ENCODE results near the gene KIT.

KIT gene

GRCh38 chr4:54661686-54662085 lies 3.9 kb downstream of the KIT start:
- TF ChIP-seq POLR2AphosphoS5 (IDR thresholded peaks at IDR 0.05; ENCODE audit: low read depth, low read length) (no peak), POLR2A (IDR thresholded peaks at IDR 0.05; ENCODE audit: low read depth, low read length) (no peak), TAF1 (IDR thresholded peaks at IDR 0.05; ENCODE audit: borderline replicate concordance, low read depth, low read length) (no peak)
- no peak for FAIRE-seq
- DNase-seq (ENCODE audit: insufficient read length) = no peak

GRCh38 chr4:54662123-54662522 lies 4.4 kb downstream of the KIT start:
- FAIRE-seq (no peak), DNase-seq (ENCODE audit: insufficient read length) (no peak)
- TF ChIP-seq POLR2AphosphoS5 (IDR thresholded peaks at IDR 0.05; ENCODE audit: low read depth, low read length) (no peak), TAF1 (IDR thresholded peaks at IDR 0.05; ENCODE audit: borderline replicate concordance, low read depth, low read length) (no peak), POLR2A (IDR thresholded peaks at IDR 0.05; ENCODE audit: low read depth, low read length) (no peak)

- FAIRE-seq = no peak
- TF ChIP-seq POLR2AphosphoS5 (IDR thresholded peaks at IDR 0.05; ENCODE audit: low read depth, low read length) (no peak), TAF1 (IDR thresholded peaks at IDR 0.05; ENCODE audit: borderline replicate concordance, low read depth, low read length) (no peak), POLR2A (IDR thresholded peaks at IDR 0.05; ENCODE audit: low read depth, low read length) (no peak)
- no peak for DNase-seq (ENCODE audit: insufficient read length)
Measured at GRCh38 chr4:54662901-54663585, 5.3 kb downstream of the KIT start.

- DNase-seq (ENCODE audit: insufficient read length) = no peak
- no peak for FAIRE-seq
- TF ChIP-seq POLR2AphosphoS5 (IDR thresholded peaks at IDR 0.05; ENCODE audit: low read depth, low read length) (no peak), TAF1 (IDR thresholded peaks at IDR 0.05; ENCODE audit: borderline replicate concordance, low read depth, low read length) (no peak), POLR2A (IDR thresholded peaks at IDR 0.05; ENCODE audit: low read depth, low read length) (no peak)
Measured at GRCh38 chr4:54664400-54664799, 6.6 kb downstream of the KIT start.

- DNase-seq (ENCODE audit: insufficient read length) = no peak
- TF ChIP-seq TAF1 (IDR thresholded peaks at IDR 0.05; ENCODE audit: borderline replicate concordance, low read depth, low read length) (no peak), POLR2AphosphoS5 (IDR thresholded peaks at IDR 0.05; ENCODE audit: low read depth, low read length) (no peak), POLR2A (IDR thresholded peaks at IDR 0.05; ENCODE audit: low read depth, low read length) (no peak)
- no peak for FAIRE-seq
Measured at GRCh38 chr4:54668014-54668611, 10.4 kb downstream of the KIT start.

GRCh38 chr4:54669831-54670230 lies 12.1 kb downstream of the KIT start:
- no peak for DNase-seq (ENCODE audit: insufficient read length)
- TF ChIP-seq TAF1 (IDR thresholded peaks at IDR 0.05; ENCODE audit: borderline replicate concordance, low read depth, low read length) (no peak), POLR2A (IDR thresholded peaks at IDR 0.05; ENCODE audit: low read depth, low read length) (no peak), POLR2AphosphoS5 (IDR thresholded peaks at IDR 0.05; ENCODE audit: low read depth, low read length) (no peak)
- no peak for FAIRE-seq

- DNase-seq (ENCODE audit: insufficient read length) (no peak), FAIRE-seq (no peak)
Measured at GRCh38 chr4:54675721-54676461, 18.1 kb downstream of the KIT start.

GRCh38 chr4:54676658-54677057 lies 18.9 kb downstream of the KIT start:
- no peak for TF ChIP-seq POLR2AphosphoS5 (IDR thresholded peaks at IDR 0.05; ENCODE audit: low read depth, low read length)
- TF ChIP-seq POLR2A (IDR thresholded peaks at IDR 0.05; ENCODE audit: low read depth, low read length) = no peak
- TF ChIP-seq TAF1 (IDR thresholded peaks at IDR 0.05; ENCODE audit: borderline replicate concordance, low read depth, low read length) = no peak
- no peak for FAIRE-seq
- no peak for DNase-seq (ENCODE audit: insufficient read length)

More at GRCh38 chr4:54675721-54676461, 18.1 kb downstream of the KIT start:
- TF ChIP-seq POLR2AphosphoS5 (IDR thresholded peaks at IDR 0.05; ENCODE audit: low read depth, low read length) (no peak), TAF1 (IDR thresholded peaks at IDR 0.05; ENCODE audit: borderline replicate concordance, low read depth, low read length) (no peak), POLR2A (IDR thresholded peaks at IDR 0.05; ENCODE audit: low read depth, low read length) (no peak)

GRCh38 chr4:54677416-54677815 lies 19.7 kb downstream of the KIT start:
- TF ChIP-seq POLR2AphosphoS5 (IDR thresholded peaks at IDR 0.05; ENCODE audit: low read depth, low read length) = no peak
- no peak for TF ChIP-seq TAF1 (IDR thresholded peaks at IDR 0.05; ENCODE audit: borderline replicate concordance, low read depth, low read length)
- no peak for TF ChIP-seq POLR2A (IDR thresholded peaks at IDR 0.05; ENCODE audit: low read depth, low read length)
- FAIRE-seq = no peak
- no peak for DNase-seq (ENCODE audit: insufficient read length)

- FAIRE-seq (no peak), DNase-seq (ENCODE audit: insufficient read length) (no peak)
- TF ChIP-seq POLR2AphosphoS5 (IDR thresholded peaks at IDR 0.05; ENCODE audit: low read depth, low read length) (no peak), POLR2A (IDR thresholded peaks at IDR 0.05; ENCODE audit: low read depth, low read length) (no peak), TAF1 (IDR thresholded peaks at IDR 0.05; ENCODE audit: borderline replicate concordance, low read depth, low read length) (no peak)
Measured at GRCh38 chr4:54677853-54678650, 20.3 kb downstream of the KIT start.

- DNase-seq (ENCODE audit: insufficient read length) (no peak), FAIRE-seq (no peak)
- no peak for TF ChIP-seq POLR2A (IDR thresholded peaks at IDR 0.05; ENCODE audit: low read depth, low read length)
Measured at GRCh38 chr4:54678826-54679225, 21.1 kb downstream of the KIT start.

Measured in GM12892 (cell line).